Gastrocnemius medialis (tissue), 4 donors: ENCODE data around the gene MAP1LC3A. TPM values are rescaled to one million over a fixed set of nuclear protein-coding genes. Genes with fewer than 3 reads are reported as not detected.

ENCODE experiments used
- ATAC-seq, 2 donors: fragments of 150-250 bp; one replicate each; pipeline ENCODE4 v1.9.1; 2016
- DNase-seq, 2 donors: peaks; one replicate each; pipeline ENCODE4 v3.0.0-alpha.2; 2019
- H3K27ac ChIP-seq, 4 donors: fragments of 200-600 bp; sonication (generic); 1 replicate in 1 of 4; 2 replicates in 3 of 4; pipeline ENCODE4 v1.5.1; 2016 to 2018; ENCODE audit warnings: mild to moderate bottlenecking in 2 of 4, moderate library complexity in 1 of 4
- H3K27me3 ChIP-seq, 3 donors: fragments of 200-600 bp; sonication (generic) in 2 of 3; 1 replicate in 1 of 3; 2 replicates in 2 of 3; pipeline versions ENCODE4 v1.5.1 to v1.6.0; 2016 to 2019; ENCODE audit warnings: mild to moderate bottlenecking in 1 of 3, moderate library complexity in 1 of 3
- H3K36me3 ChIP-seq, 2 donors: fragments of 200-600 bp; sonication (generic) in 1 of 2; one replicate each; pipeline ENCODE4 v1.5.1; 2017 to 2018
- H3K4me1 ChIP-seq, 2 donors: fragments of 200-600 bp; sonication (generic) in 1 of 2; one replicate each; pipeline ENCODE4 v1.5.1; 2016 to 2017; ENCODE audit warnings: mild to moderate bottlenecking in 2 of 2
- H3K4me3 ChIP-seq, 4 donors: fragments of 200-600 bp; sonication (generic) in 3 of 4; 1 replicate in 1 of 4; 2 replicates in 3 of 4; pipeline ENCODE4 v1.5.1; 2016 to 2019; ENCODE audit warnings: mild to moderate bottlenecking in 2 of 4
- H3K9me3 ChIP-seq, 3 donors: fragments of 200-600 bp; sonication (generic) in 2 of 3; 1 replicate in 1 of 3; 2 replicates in 2 of 3; pipeline ENCODE4 v1.5.1; 2016 to 2019
- POLR2A ChIP-seq, 2 donors: fragments of 450-650 bp; IDR thresholded peaks; one replicate each; pipeline ENCODE4 v1.6.1; 2017; ENCODE audit warnings: antibody characterized with exemption in 2 of 2, mild to moderate bottlenecking in 2 of 2, moderate library complexity in 2 of 2
- in situ Hi-C, 4 donors: fragments of 200-750 bp; cut with MboI; loops; one replicate each; pipeline versions ENCODE4 v1.15.0 to v1.8.0; 2017; ENCODE audit warnings: low sequenced_read_pairs in 4 of 4
- intact Hi-C: fragments of 100-400 bp; cut with DNase I; formaldehyde crosslinking; loops from one replicate; pipeline ENCODE4 v1.15.1; 2023; ENCODE audit warnings: low total_unique reads
- total RNA-seq, 4 donors: library from RNA; depleted of rRNA; stranded (reverse); fragments of >200 nt; gene quantifications; one replicate each; pipeline versions ENCODE4 v1.1.0 to v1.2.3, GENCODE V29; 2016
- TF ChIP-seq, protein P1 (sequence below), 5 experiments: fragments of 450-650 bp in 3 of 5; fragments of 200-600 bp in 2 of 5; sonication (generic) in 2 of 5; IDR thresholded peaks in 4 of 5; conservative IDR thresholded peaks in 1 of 5; 1 replicate in 4 of 5; 2 replicates in 1 of 5; pipeline ENCODE4 v1.5.1; 2016 to 2019; ENCODE audit warnings: antibody characterized with exemption in 5 of 5, mild to moderate bottlenecking in 3 of 5, moderate library complexity in 3 of 5

MAP1LC3A gene
- total RNA-seq, 4 donors from 2014 or later = 41.5 to 62.7 (median 56.4) TPM

DNA sequence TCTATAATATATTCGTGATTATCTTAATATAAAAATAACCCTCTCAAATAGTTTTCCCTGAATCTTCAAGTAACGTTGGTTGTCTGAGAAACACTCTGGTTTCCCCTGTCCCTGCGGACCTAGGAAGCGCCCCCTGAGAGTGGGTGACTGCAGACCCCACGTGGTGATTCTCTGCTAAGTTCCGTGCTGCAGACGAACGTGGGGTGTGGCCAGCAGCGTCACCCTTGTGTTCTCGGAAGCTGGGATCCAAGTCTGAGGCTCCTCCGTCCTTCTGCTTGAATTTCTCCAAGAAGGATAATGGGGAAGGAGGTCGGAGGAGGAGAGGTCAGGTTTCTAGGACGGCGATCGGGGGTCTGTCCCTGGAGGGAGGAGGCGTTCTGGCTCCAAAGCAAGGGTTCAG lies 16.6 kb upstream of the MAP1LC3A start:
- TF ChIP-seq, protein P1, sequence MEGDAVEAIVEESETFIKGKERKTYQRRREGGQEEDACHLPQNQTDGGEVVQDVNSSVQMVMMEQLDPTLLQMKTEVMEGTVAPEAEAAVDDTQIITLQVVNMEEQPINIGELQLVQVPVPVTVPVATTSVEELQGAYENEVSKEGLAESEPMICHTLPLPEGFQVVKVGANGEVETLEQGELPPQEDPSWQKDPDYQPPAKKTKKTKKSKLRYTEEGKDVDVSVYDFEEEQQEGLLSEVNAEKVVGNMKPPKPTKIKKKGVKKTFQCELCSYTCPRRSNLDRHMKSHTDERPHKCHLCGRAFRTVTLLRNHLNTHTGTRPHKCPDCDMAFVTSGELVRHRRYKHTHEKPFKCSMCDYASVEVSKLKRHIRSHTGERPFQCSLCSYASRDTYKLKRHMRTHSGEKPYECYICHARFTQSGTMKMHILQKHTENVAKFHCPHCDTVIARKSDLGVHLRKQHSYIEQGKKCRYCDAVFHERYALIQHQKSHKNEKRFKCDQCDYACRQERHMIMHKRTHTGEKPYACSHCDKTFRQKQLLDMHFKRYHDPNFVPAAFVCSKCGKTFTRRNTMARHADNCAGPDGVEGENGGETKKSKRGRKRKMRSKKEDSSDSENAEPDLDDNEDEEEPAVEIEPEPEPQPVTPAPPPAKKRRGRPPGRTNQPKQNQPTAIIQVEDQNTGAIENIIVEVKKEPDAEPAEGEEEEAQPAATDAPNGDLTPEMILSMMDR (IDR thresholded peaks at IDR 0.05 in 4 of 5, conservative IDR thresholded peaks at IDR 0.05 in 1 of 5) = no peak
- no peak for TF ChIP-seq POLR2A (IDR thresholded peaks at IDR 0.05)
- in situ Hi-C loops (loop anchor here in 1 of 4 donors (25.0 kb wide), 1 partner anchor 170 kb away; the partner anchor contains the start of gene TP53INP2), intact Hi-C loops (no loop called here)
- Histone ChIP-seq H3K27ac (no peak overlapping the region), H3K4me1 (peaks cover 0 to 7% of the 10 kb centered on the region in 2 donors), H3K27me3 (no peaks in the 10 kb centered on the region), H3K4me3 (no peak overlapping the region), H3K36me3 (peaks cover 0 to 22% of the 10 kb centered on the region in 2 donors), H3K9me3 (no peaks in the 10 kb centered on the region)
- no peak for DNase-seq
- no peak for ATAC-seq

DNA sequence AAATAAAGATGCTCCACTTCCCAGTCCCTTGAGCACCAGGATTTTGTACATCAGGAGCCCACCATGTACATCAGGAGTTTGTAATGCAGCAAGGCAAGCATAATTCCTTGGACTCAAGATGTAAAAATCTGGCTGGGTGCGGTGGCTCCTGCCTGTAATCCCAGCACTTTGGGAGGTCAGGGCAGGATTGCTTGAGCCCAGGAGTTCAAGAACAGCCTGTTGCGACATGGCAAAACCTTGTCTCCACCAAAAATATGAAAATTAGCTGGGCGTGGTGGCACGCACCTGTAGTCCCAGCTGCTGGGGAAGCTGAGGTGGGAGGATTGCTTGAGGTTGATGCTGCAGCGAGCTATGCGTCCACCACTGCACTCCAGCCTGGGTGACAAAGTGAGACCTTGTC lies 16.1 kb upstream of the MAP1LC3A start:
- no peaks in the 10 kb centered on the region for H3K9me3 ChIP-seq
- intact Hi-C loops = no loop called here

DNA sequence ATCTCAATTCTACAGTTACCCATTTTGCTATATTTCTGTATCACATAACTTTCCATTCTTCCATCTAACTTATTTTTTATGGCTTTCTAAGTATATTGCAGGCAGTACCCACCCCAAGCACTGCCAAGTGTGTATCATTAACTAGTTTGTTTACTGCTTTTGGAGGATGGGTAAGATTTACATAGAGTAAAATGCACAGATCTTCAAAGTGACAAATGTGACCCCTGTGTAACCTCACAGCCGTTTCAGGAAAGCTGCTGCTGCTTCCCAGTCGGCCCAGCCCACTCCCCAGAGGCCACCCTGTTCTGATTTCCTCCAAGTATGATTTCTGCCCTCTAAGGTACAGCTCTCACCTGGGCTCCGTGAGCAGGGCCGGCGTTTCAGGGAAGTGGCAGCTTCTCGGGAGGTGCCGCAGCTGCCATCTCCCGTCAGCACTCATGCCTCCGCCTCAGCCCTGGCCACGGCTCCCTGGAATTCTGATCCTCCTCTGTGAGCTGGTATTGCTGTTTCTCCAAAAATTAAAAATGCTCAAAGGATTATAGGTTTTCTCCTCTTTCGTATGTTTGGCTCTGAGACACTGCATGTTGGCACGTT lies 15.0 kb upstream of the MAP1LC3A start:
- ATAC-seq (no peak), DNase-seq (no peak)
- intact Hi-C loops = no loop called here
- Histone ChIP-seq H3K27me3 (no peaks in the 10 kb centered on the region), H3K27ac (no peak overlapping the region), H3K36me3 (peaks cover 0 to 15% of the 10 kb centered on the region in 2 donors), H3K4me1 (peaks cover 0 to 3% of the 10 kb centered on the region in 2 donors), H3K4me3 (no peak overlapping the region), H3K9me3 (no peaks in the 10 kb centered on the region)
- TF ChIP-seq, protein P1 (IDR thresholded peaks at IDR 0.05 in 4 of 5, conservative IDR thresholded peaks at IDR 0.05 in 1 of 5) = no peak
- TF ChIP-seq POLR2A (IDR thresholded peaks at IDR 0.05) = no peak
- in situ Hi-C loops = loop anchor here in 1 of 4 donors (25.0 kb wide), 1 partner anchor 169 kb away; the partner anchor contains the start of gene TP53INP2

More for the DNA sequence above, 16.1 kb upstream of the MAP1LC3A start:
- H3K4me3 ChIP-seq = no peak overlapping the region
- in situ Hi-C loops = loop anchor here in 1 of 4 donors (25.0 kb wide), 1 partner anchor 170 kb away; the partner anchor contains the start of gene TP53INP2
- TF ChIP-seq POLR2A (IDR thresholded peaks at IDR 0.05) = no peak
- TF ChIP-seq, protein P1 (IDR thresholded peaks at IDR 0.05 in 4 of 5, conservative IDR thresholded peaks at IDR 0.05 in 1 of 5) = no peak
- H3K36me3 ChIP-seq = peaks cover 0 to 17% of the 10 kb centered on the region in 2 donors
- no peak overlapping the region for H3K27ac ChIP-seq
- no peaks in the 10 kb centered on the region for H3K27me3 ChIP-seq
- no peak for DNase-seq
- peaks cover 0 to 7% of the 10 kb centered on the region in 2 donors for H3K4me1 ChIP-seq
- ATAC-seq = no peak

DNA sequence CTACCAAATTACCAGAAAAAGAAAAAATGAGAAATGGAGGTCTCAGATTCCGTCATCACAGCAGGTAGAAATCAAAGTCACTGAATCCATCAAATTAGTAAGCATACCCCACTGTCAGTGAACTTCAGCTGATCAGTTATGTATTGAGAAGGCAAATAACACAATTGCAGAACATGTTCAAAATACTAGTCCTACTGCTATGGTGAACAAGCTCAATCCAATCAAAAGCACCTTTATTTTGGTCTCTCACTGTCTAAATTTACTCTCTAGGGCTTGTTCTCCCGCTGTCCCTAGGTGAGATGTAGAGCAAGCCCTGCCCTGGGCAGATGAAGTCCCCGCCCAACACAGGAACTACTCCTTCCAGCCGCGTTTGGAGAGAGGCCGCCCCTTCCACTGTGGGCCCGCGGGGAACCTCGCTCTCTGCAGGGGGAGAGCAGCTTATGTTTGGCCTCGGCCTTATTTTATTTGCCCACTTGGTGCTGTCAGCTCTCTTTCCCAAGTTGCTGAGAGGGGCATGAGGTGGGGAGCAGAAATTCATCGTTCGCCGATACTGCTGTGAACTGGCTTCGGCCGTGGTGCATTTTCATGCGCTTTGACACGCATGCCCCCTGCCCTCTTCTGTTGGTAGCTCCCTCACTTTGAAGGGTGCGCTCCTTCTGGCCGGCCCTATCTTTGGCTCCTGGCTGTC lies 14.3 kb upstream of the MAP1LC3A start:
- Histone ChIP-seq H3K27ac (no peak overlapping the region), H3K27me3 (no peaks in the 10 kb centered on the region), H3K36me3 (peaks cover 0 to 15% of the 10 kb centered on the region in 2 donors), H3K4me1 (no peaks in the 10 kb centered on the region), H3K9me3 (no peaks in the 10 kb centered on the region), H3K4me3 (no peak overlapping the region)
- TF ChIP-seq, protein P1 (IDR thresholded peaks at IDR 0.05 in 4 of 5, conservative IDR thresholded peaks at IDR 0.05 in 1 of 5) = no peak
- TF ChIP-seq POLR2A (IDR thresholded peaks at IDR 0.05) = no peak
- ATAC-seq (no peak), DNase-seq (no peak)
- intact Hi-C loops = no loop called here
- in situ Hi-C loops = loop anchor here in 1 of 4 donors (25.0 kb wide), 1 partner anchor 168 kb away; the partner anchor contains the start of gene TP53INP2
